HepG2 (cell line): ENCODE data around the gene LRRC3C. TPM values are rescaled to one million over a fixed set of nuclear protein-coding genes. Genes with fewer than 3 reads are reported as not detected.
A peak's percentile ranks its signal among the peaks of the same experiment; 100 is the strongest.

Experiments
- ARNT ChIP-seq: fragments of 450-650 bp; IDR thresholded peaks from 2 replicates; pipeline ENCODE4 v1.6.1; 2017
- CHCHD3 ChIP-seq: sonication (generic); formaldehyde crosslinking; IDR thresholded peaks from 2 replicates; pipeline ENCODE4 v1.8.0; 2022; ENCODE audit warnings: mild to moderate bottlenecking, missing genetic modification reagents, moderate library complexity
- GZF1 ChIP-seq: sonication (generic); formaldehyde crosslinking; IDR thresholded peaks from 2 replicates; pipeline ENCODE4 v1.5.1; 2020; ENCODE audit warnings: mild to moderate bottlenecking, missing genetic modification reagents
- HIC2 ChIP-seq: sonication (generic); formaldehyde crosslinking; IDR thresholded peaks from 2 replicates; pipeline ENCODE4 v1.9.0; 2022; ENCODE audit warnings: low read depth, missing genetic modification reagents
- LCORL ChIP-seq, 2 experiments: fragments of 450-650 bp in 1 of 2; sonication (generic) in 1 of 2; formaldehyde crosslinking in 1 of 2; IDR thresholded peaks; 2 replicates each; pipeline versions ENCODE4 v1.5.0 to v1.6.1; 2017 to 2020; ENCODE audit warnings: antibody characterized with exemption in 1 of 2, missing genetic modification reagents in 1 of 2
- MTERF4 ChIP-seq: sonication (generic); formaldehyde crosslinking; IDR thresholded peaks from 2 replicates; pipeline ENCODE4 v1.8.0; 2023; ENCODE audit warnings: mild to moderate bottlenecking, missing genetic modification reagents
- PAX8 ChIP-seq: sonication (generic); formaldehyde crosslinking; IDR thresholded peaks from 2 replicates; pipeline ENCODE4 v1.8.0; 2022; ENCODE audit warnings: mild to moderate bottlenecking, missing genetic modification reagents, borderline replicate concordance
- PITX1 ChIP-seq: sonication (generic); formaldehyde crosslinking; IDR thresholded peaks from 2 replicates; pipeline ENCODE4 v1.5.1; 2020; ENCODE audit warnings: mild to moderate bottlenecking, missing genetic modification reagents
- REPIN1 ChIP-seq: sonication (generic); formaldehyde crosslinking; IDR thresholded peaks from 2 replicates; pipeline ENCODE4 v1.8.0; 2022; ENCODE audit warnings: missing genetic modification reagents, low read depth, mild to moderate bottlenecking, borderline replicate concordance
- SMYD3 ChIP-seq: sonication (generic); formaldehyde crosslinking; IDR thresholded peaks from 2 replicates; pipeline ENCODE4 v1.8.1; 2023; ENCODE audit warnings: mild to moderate bottlenecking, missing genetic modification reagents
- SP4 ChIP-seq: sonication (generic); formaldehyde crosslinking; IDR thresholded peaks from 2 replicates; pipeline ENCODE4 v1.8.1; 2023; ENCODE audit warnings: mild to moderate bottlenecking, missing genetic modification reagents
- TEAD2 ChIP-seq: sonication (generic); formaldehyde crosslinking; IDR thresholded peaks from 2 replicates; pipeline ENCODE4 v1.9.0; 2021; ENCODE audit warnings: missing genetic modification reagents
- ZBTB21 ChIP-seq: sonication (generic); formaldehyde crosslinking; IDR thresholded peaks from 2 replicates; pipeline ENCODE4 v1.4.0; 2020; ENCODE audit warnings: missing genetic modification reagents
- ZFYVE20 ChIP-seq: sonication (generic); formaldehyde crosslinking; IDR thresholded peaks from 2 replicates; pipeline ENCODE4 v1.8.0; 2023; ENCODE audit warnings: low read depth, mild to moderate bottlenecking, moderate library complexity, missing genetic modification reagents, borderline replicate concordance
- ZNF660 ChIP-seq: sonication (generic); formaldehyde crosslinking; IDR thresholded peaks from 2 replicates; pipeline ENCODE4 v1.5.1; 2020; ENCODE audit warnings: mild to moderate bottlenecking, low read depth, missing genetic modification reagents, borderline replicate concordance
- ZNF720 ChIP-seq: sonication (generic); formaldehyde crosslinking; IDR thresholded peaks from 2 replicates; pipeline ENCODE4 v1.4.0; 2020; ENCODE audit warnings: missing genetic modification reagents
- ZNF749 ChIP-seq: sonication (generic); formaldehyde crosslinking; IDR thresholded peaks from 2 replicates; pipeline ENCODE4 v1.8.0; 2022; ENCODE audit warnings: mild to moderate bottlenecking, missing genetic modification reagents, moderate library complexity, borderline replicate concordance
- ZNF770 ChIP-seq: sonication (generic); formaldehyde crosslinking; IDR thresholded peaks from 2 replicates; pipeline ENCODE4 v1.5.0; 2020; ENCODE audit warnings: mild to moderate bottlenecking, missing genetic modification reagents
- ZSCAN12 ChIP-seq: sonication (generic); formaldehyde crosslinking; IDR thresholded peaks from 2 replicates; pipeline ENCODE4 v1.9.0; 2021; ENCODE audit warnings: mild to moderate bottlenecking, missing genetic modification reagents
- polyA plus RNA-seq, 8 experiments: library from polyadenylated mRNA; depleted of rRNA in 3 of 8; stranded (reverse) in 7 of 8; unstranded in 1 of 8; fragments of >200 nt; fragmentation: Illumina TruSeq in 4 of 8; extraction: Trizol in 4 of 8; gene quantifications; 2 replicates each; pipeline versions ENCODE4 v1.2.1 to v1.2.3, GENCODE V29; 2011 to 2016; ENCODE audit warnings: low read depth in 4 of 8, missing spikeins in 1 of 8, mixed read lengths in 1 of 8; ENCODE audit not compliant: insufficient read depth in 1 of 8
- total RNA-seq, 5 experiments: library from RNA; depleted of rRNA; stranded (reverse); fragments of >200 nt; fragmentation: Illumina TruSeq; extraction: Trizol; gene quantifications; 2 replicates each; pipeline ENCODE4 v1.2.3, GENCODE V29; 2016; ENCODE audit warnings: low read depth in 1 of 5
- TF ChIP-seq, protein P1 (sequence below): IDR thresholded peaks from 2 replicates; pipeline ENCODE4 v1.6.1; 2016; ENCODE audit warnings: missing compliant biosample characterization, missing genetic modification reagents, borderline replicate concordance
- TF ChIP-seq, protein P2 (sequence below): sonication (generic); formaldehyde crosslinking; IDR thresholded peaks from 2 replicates; pipeline ENCODE4 v1.5.0; 2020; ENCODE audit warnings: missing genetic modification reagents

The LRRC3C gene
- total and polyA plus RNA-seq, 2 of the 13 experiments (the other 11 are each of a cell fraction or from before 2014, with no cell fraction given): 0.17 TPM; not detected in 1

DNA sequence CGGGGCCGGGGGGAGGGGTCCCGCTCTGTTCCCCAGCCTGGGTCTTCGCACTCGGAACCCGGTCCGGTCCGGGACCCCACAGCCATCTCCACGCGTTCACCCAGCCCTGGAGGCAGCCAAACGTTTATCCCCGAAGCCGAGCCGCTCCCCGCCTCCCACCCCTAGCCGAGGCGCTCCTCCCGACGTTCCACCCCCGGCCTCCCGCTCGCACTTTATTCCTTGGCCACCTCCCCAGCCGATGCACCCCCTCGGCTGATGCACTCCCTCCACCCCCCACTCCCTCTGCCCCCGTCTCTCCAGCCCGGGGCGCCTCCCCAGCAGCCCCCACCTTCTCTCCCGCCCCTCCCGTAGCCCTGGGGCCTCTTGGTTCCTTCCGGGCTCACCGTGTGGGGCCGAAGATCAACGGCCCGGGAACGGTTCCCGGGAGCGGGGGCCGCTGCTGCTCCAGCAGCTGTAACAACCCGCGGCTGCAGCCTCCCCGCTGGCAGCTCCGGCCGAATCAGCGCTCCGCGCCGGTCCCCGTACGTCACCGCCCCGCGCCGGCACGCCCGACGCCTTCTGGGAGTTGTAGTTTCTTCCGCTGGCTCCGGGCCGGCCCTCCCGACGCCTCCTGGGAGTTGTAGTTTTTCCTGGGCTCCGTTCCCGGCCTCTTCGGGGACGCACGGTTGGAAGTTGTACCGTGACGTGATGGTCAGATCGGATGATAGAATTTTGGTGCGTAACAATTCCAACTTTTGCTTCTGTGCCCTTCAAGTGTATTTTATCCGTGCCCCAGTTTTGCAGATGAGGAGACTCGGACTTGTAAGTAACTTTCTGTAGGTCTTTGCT is at the start of gene LRRC3C, which contains the start of gene ORMDL3 (continued):
- TF ChIP-seq, protein P1, sequence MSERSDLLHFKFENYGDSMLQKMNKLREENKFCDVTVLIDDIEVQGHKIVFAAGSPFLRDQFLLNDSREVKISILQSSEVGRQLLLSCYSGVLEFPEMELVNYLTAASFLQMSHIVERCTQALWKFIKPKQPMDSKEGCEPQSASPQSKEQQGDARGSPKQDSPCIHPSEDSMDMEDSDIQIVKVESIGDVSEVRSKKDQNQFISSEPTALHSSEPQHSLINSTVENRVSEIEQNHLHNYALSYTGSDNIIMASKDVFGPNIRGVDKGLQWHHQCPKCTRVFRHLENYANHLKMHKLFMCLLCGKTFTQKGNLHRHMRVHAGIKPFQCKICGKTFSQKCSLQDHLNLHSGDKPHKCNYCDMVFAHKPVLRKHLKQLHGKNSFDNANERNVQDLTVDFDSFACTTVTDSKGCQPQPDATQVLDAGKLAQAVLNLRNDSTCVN (CRISPR knock-in tag): no peak
- TF ChIP-seq TEAD2 (CRISPR knock-in tag): no peak
- TF ChIP-seq LCORL (IDR thresholded peaks at IDR 0.05): no peak; the same call in 1 of the 2 replicates
- peak; percentile 97; the same call in 1 of the 2 replicates for TF ChIP-seq LCORL (CRISPR knock-in tag; IDR thresholded peaks at IDR 0.05)
- peak; percentile 49; the same call in 1 of the 2 replicates for TF ChIP-seq ZNF749
- no peak; the same call in 1 of the 2 replicates for TF ChIP-seq ZSCAN12 (CRISPR knock-in tag)
- TF ChIP-seq PITX1 (CRISPR knock-in tag): peak; percentile 34; the same call in 1 of the 2 replicates
- TF ChIP-seq, protein P2, sequence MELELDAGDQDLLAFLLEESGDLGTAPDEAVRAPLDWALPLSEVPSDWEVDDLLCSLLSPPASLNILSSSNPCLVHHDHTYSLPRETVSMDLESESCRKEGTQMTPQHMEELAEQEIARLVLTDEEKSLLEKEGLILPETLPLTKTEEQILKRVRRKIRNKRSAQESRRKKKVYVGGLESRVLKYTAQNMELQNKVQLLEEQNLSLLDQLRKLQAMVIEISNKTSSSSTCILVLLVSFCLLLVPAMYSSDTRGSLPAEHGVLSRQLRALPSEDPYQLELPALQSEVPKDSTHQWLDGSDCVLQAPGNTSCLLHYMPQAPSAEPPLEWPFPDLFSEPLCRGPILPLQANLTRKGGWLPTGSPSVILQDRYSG: peak; percentile 69; the same call in 1 of the 2 replicates
- TF ChIP-seq ZNF720 (CRISPR knock-in tag): no peak
- TF ChIP-seq SMYD3 (CRISPR knock-in tag): peak; percentile 58
- no peak; the same call in 1 of the 2 replicates for TF ChIP-seq CHCHD3 (CRISPR knock-in tag)
- TF ChIP-seq ZFYVE20 (CRISPR knock-in tag): no peak; the same call in 1 of the 2 replicates
- TF ChIP-seq ZNF770: peak; percentile 33; the same call in 1 of the 2 replicates
- TF ChIP-seq ARNT: no peak
- no peak; the same call in 1 of the 2 replicates for TF ChIP-seq SP4
- no peak; the same call in 1 of the 2 replicates for TF ChIP-seq HIC2
- TF ChIP-seq ZNF660 (CRISPR knock-in tag): no peak
- no peak; the same call in 1 of the 2 replicates for TF ChIP-seq MTERF4 (CRISPR knock-in tag)
- TF ChIP-seq REPIN1 (CRISPR knock-in tag): no peak
- no peak; the same call in 1 of the 2 replicates for TF ChIP-seq PAX8
- TF ChIP-seq ZBTB21 (CRISPR knock-in tag): peak; percentile 93
- TF ChIP-seq GZF1: no peak
